WI38 (cell line): ENCODE results near the gene NXNL1.

ENCODE experiments used
- H3K4me3 ChIP-seq: 2 replicates; pipeline ENCODE4 v1.5.1; 2011; ENCODE audit warnings: low read depth, mild to moderate bottlenecking, control low read depth, low read length
- CTCF ChIP-seq: IDR thresholded peaks from 2 replicates; pipeline ENCODE4 v1.5.1; 2012; ENCODE audit warnings: low read depth, mild to moderate bottlenecking, control low read depth, low read length

Gene NXNL1

GRCh38 chr19:17466487-17466850 lies 5.7 kb upstream of the NXNL1 start:
- TF ChIP-seq CTCF, result no peak
- no peak overlapping the region for H3K4me3 ChIP-seq

GRCh38 chr19:17458970-17459369 lies 1.8 kb downstream of the NXNL1 start:
- H3K4me3 ChIP-seq, result no peak overlapping the region
- no peak for TF ChIP-seq CTCF

- TF ChIP-seq CTCF, result no peak
Observed at GRCh38 chr19:17457616-17458015, 3.1 kb downstream of the NXNL1 start.

GRCh38 chr19:17456127-17456526 lies 4.6 kb downstream of the NXNL1 start:
- no peak for TF ChIP-seq CTCF
- no peak overlapping the region for H3K4me3 ChIP-seq

More at GRCh38 chr19:17457616-17458015, 3.1 kb downstream of the NXNL1 start:
- H3K4me3 ChIP-seq, result no peak overlapping the region

GRCh38 chr19:17455308-17456123 lies 5.2 kb downstream of the NXNL1 start:
- TF ChIP-seq CTCF, result no peak

GRCh38 chr19:17454576-17455071 lies 6.1 kb downstream of the NXNL1 start:
- no peak overlapping the region for H3K4me3 ChIP-seq
- TF ChIP-seq CTCF, result no peak

More at GRCh38 chr19:17455308-17456123, 5.2 kb downstream of the NXNL1 start:
- H3K4me3 ChIP-seq, result no peak overlapping the region

- H3K4me3 ChIP-seq, result no peak overlapping the region
- TF ChIP-seq CTCF, result no peak
Observed at GRCh38 chr19:17451820-17452219, 8.9 kb downstream of the NXNL1 start.
